Measurements from ENCODE around the gene TSC22D1. TPM values are rescaled to one million over a fixed set of nuclear protein-coding genes. Genes with fewer than 3 reads are reported as not detected.

Gene TSC22D1
- total RNA-seq, 2 experiments from 2014 or later: 14.6 to 27.7 TPM

GRCh38 chr13:44622261-44622660 is 46.1 kb upstream of the TSC22D1 start:
- no peak for TF ChIP-seq EZH2phosphoT487 (IDR thresholded peaks at IDR 0.05; ENCODE audit: borderline replicate concordance, low read depth, low read length)
- no peak for TF ChIP-seq CTCF (conservative IDR thresholded peaks at IDR 0.05; ENCODE audit: low read length)
- Histone ChIP-seq H3K36me3 (ENCODE audit: insufficient read depth, low read length) (no peaks in the 10 kb centered on the region), H3K9me3 (ENCODE audit: low read length) (no peaks in the 10 kb centered on the region), H3K4me1 (ENCODE audit: insufficient read depth, low read length, poor library complexity, severe bottlenecking) (no peaks in the 10 kb centered on the region), H3K4me3 (ENCODE audit: low read depth, low read length, poor library complexity, severe bottlenecking) (no peak overlapping the region), H3K27ac (ENCODE audit: low read depth, low read length, poor library complexity, severe bottlenecking) (no peak overlapping the region), H4K20me1 (ENCODE audit: insufficient read depth, low read length) (no peaks in the 10 kb centered on the region), H3K4me2 (ENCODE audit: low read length) (no peak overlapping the region), H3K79me2 (ENCODE audit: insufficient read depth, low read depth, low read length) (no peaks in the 10 kb centered on the region), H2AFZ (ENCODE audit: low read length) (no peak overlapping the region), H3K9me2 (ENCODE audit: insufficient read depth, low read length) (no peaks in the 10 kb centered on the region)
- intact Hi-C loops (cut with micrococcal nuclease; ENCODE audit: unreplicated experiment): no loop called here
- BruUV-seq (replicated peaks): no TSS peak
- ChIA-PET POLR2A (interaction anchor here (0.5 kb wide), 1 partner anchor 221 kb away, joined by 3 read pairs; no protein-coding TSS in a partner anchor), CTCF (ENCODE audit: unreplicated experiment) (no interaction called here)
- no peak for DNase-seq (ENCODE audit: low spot score)

GRCh38 chr13:44620057-44620456 is 43.9 kb upstream of the TSC22D1 start:
- no TSS peak for BruUV-seq (replicated peaks)
- Histone ChIP-seq H3K4me3 (ENCODE audit: low read depth, low read length, poor library complexity, severe bottlenecking) (no peak overlapping the region), H3K4me2 (ENCODE audit: low read length) (no peak overlapping the region), H3K79me2 (ENCODE audit: insufficient read depth, low read depth, low read length) (no peaks in the 10 kb centered on the region), H3K36me3 (ENCODE audit: insufficient read depth, low read length) (no peaks in the 10 kb centered on the region), H2AFZ (ENCODE audit: low read length) (no peak overlapping the region), H3K4me1 (ENCODE audit: insufficient read depth, low read length, poor library complexity, severe bottlenecking) (no peaks in the 10 kb centered on the region), H3K27ac (ENCODE audit: low read depth, low read length, poor library complexity, severe bottlenecking) (no peak overlapping the region), H3K9me2 (ENCODE audit: insufficient read depth, low read length) (no peaks in the 10 kb centered on the region), H3K9me3 (ENCODE audit: low read length) (no peaks in the 10 kb centered on the region), H4K20me1 (ENCODE audit: insufficient read depth, low read length) (no peaks in the 10 kb centered on the region)
- no peak for DNase-seq (ENCODE audit: low spot score)
- CTCF ChIA-PET (ENCODE audit: unreplicated experiment): no interaction called here
- TF ChIP-seq EZH2phosphoT487 (IDR thresholded peaks at IDR 0.05; ENCODE audit: borderline replicate concordance, low read depth, low read length) (no peak), CTCF (conservative IDR thresholded peaks at IDR 0.05; ENCODE audit: low read length) (no peak)
- intact Hi-C loops (cut with micrococcal nuclease; ENCODE audit: unreplicated experiment): no loop called here
- POLR2A ChIA-PET: no interaction called here

DNA sequence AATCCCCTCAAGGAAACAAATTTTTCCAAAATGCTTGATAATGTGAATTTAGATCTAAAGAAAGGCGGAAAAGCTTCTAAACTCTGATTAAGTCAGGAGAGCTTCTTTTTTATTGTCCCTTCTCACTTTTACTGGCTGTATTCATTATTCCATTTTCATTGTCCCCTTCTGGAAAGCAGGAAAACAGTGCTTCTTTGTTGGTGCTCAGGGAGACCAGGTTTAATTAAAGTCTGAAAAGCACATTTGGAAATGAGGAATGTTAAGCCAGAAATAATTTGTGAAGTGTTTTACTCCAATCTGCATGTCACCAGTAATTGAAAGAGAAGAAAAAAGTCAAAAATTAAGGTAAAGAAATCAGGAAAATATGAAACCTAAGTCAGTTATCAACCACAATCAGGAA is 43.5 kb upstream of the TSC22D1 start:
- Histone ChIP-seq H3K27ac (ENCODE audit: low read depth, low read length, poor library complexity, severe bottlenecking) (no peak overlapping the region), H3K36me3 (ENCODE audit: insufficient read depth, low read length) (no peaks in the 10 kb centered on the region), H3K4me3 (ENCODE audit: low read depth, low read length, poor library complexity, severe bottlenecking) (no peak overlapping the region), H3K9me2 (ENCODE audit: insufficient read depth, low read length) (no peaks in the 10 kb centered on the region), H4K20me1 (ENCODE audit: insufficient read depth, low read length) (no peaks in the 10 kb centered on the region), H2AFZ (ENCODE audit: low read length) (no peak overlapping the region), H3K4me1 (ENCODE audit: insufficient read depth, low read length, poor library complexity, severe bottlenecking) (no peaks in the 10 kb centered on the region), H3K79me2 (ENCODE audit: insufficient read depth, low read depth, low read length) (no peaks in the 10 kb centered on the region), H3K4me2 (ENCODE audit: low read length) (no peak overlapping the region), H3K9me3 (ENCODE audit: low read length) (no peaks in the 10 kb centered on the region)
- CTCF ChIA-PET (ENCODE audit: unreplicated experiment): no interaction called here
- DNase-seq (ENCODE audit: low spot score): no peak
- intact Hi-C loops (cut with micrococcal nuclease; ENCODE audit: unreplicated experiment): no loop called here
- POLR2A ChIA-PET: no interaction called here
- BruUV-seq (replicated peaks): no TSS peak
- TF ChIP-seq EZH2phosphoT487 (IDR thresholded peaks at IDR 0.05; ENCODE audit: borderline replicate concordance, low read depth, low read length): no peak
- TF ChIP-seq CTCF (conservative IDR thresholded peaks at IDR 0.05; ENCODE audit: low read length): no peak
